ENCODE measurements around the gene EIF2S2. TPM values are rescaled to one million over a fixed set of nuclear protein-coding genes. Genes with fewer than 3 reads are reported as not detected.

The EIF2S2 gene
- total and polyA plus RNA-seq, 12 donors, result 22.2 to 67.7 (median 41.1) TPM

DNA sequence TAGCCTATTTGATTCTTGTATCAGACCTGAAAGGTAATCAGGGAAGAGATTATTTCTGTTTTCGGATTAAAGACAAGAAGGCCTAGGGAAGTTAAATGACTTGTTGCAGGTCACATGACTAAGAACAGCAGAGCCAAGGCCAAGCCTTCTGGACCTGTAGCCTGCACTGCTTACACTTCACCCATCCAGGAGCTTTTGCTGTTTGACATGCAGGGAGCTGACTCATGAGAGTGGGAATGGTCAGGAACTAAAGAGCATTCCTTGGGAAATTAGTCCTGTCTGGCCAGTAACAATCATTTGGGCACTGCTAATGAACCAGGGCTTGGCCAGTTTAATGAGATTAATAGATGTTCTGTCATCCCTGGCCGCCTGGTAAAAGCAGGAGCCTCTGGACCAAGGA is 46.8 kb downstream of the EIF2S2 start:
- H3K4me1 ChIP-seq, result peaks cover 14 to 70% (median 39%) of the 10 kb centered on the region in 9 donors
- ATAC-seq (no peak), DNase-seq (no peak)
- 79 to 87% methylated on average over 2 of the region's 2 CpGs for WGBS, 2 donors
- no peak for TF ChIP-seq CTCF (IDR thresholded peaks at IDR 0.05)
- peak overlapping the region in 2 of 10 donors; percentile 3 to 13 for H3K27ac ChIP-seq
- H3K9me3 ChIP-seq, result no peaks in the 10 kb centered on the region
- intact Hi-C loops (cut with DNase I), result loop anchor here in 9 of 10 donors (5.0 to 10.0 kb wide), 8 partner anchors 68 to 273 kb away; partner anchors contain the start of gene RALY (in 4 of the 9)
- H3K36me3 ChIP-seq, result peaks cover 0 to 25% (median 0%) of the 10 kb centered on the region in 9 donors
- no peak overlapping the region for H3K4me3 ChIP-seq
- no peaks in the 10 kb centered on the region for H3K27me3 ChIP-seq

GRCh38 chr20:34064286-34064685 is 47.8 kb downstream of the EIF2S2 start:
- Histone ChIP-seq H3K27ac (no peak overlapping the region), H3K4me3 (no peak overlapping the region), H3K9me3 (no peaks in the 10 kb centered on the region), H3K4me1 (peaks cover 10 to 69% (median 29%) of the 10 kb centered on the region in 9 donors), H3K27me3 (no peaks in the 10 kb centered on the region), H3K36me3 (peaks cover 0 to 35% (median 0%) of the 10 kb centered on the region in 9 donors)
- 97 to 98% methylated on average over 3 of the region's 3 CpGs for WGBS, 2 donors
- DNase-seq, result no peak
- ATAC-seq, result no peak
- TF ChIP-seq CTCF (IDR thresholded peaks at IDR 0.05), result no peak
- intact Hi-C loops (cut with DNase I), result loop anchor here in 3 of 10 donors (5.0 to 10.0 kb wide), 3 partner anchors 69 to 269 kb away; partner anchors contain the start of gene RALY (in 2 of the 3)

DNA sequence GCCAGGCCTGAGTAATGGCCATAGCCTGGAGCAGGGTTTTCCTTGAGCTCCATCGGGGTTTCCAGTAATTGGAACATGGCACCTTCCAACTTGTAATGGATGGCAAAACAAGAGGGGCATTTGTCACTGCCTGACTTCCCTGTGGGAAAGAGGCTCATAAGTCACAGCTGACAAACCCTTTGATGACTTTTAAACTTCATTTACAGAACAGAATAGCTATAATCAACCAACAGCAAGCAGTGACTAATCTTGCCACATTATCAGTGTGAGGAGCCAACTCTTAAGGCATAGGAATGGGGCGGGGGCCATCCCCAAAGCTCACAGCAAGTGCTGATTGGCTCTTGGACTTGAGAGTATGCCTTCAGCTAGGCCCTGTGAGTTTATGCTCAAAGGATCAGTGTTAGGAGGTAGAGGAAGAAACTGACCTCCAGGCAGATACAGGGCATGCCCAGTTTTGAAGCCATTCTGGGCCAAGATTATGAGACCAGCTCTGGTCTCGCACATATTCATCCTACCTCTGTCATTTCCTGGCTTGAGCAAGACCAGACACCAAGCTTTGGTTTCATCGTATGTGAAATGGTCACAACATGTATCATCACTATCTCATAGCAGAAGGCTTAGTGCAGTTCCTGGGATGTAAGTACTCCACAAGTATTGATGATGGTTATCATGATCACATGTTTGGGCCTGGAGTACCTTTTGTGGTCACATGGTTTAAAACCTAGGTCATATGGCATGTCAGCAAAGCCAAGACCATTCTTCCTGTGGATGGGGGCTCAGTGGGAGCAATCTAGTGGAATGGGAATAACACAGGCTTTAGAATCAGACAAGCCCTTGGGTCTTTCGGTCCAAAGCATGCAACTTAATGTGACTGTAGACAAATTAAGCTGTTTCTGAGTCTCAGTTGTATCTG is 49.2 kb downstream of the EIF2S2 start:
- no peak overlapping the region for H3K27ac ChIP-seq
- no peak for TF ChIP-seq CTCF (IDR thresholded peaks at IDR 0.05)
- no peaks in the 10 kb centered on the region for H3K27me3 ChIP-seq
- H3K36me3 ChIP-seq, result peaks cover 0 to 35% (median 0%) of the 10 kb centered on the region in 9 donors
- intact Hi-C loops (cut with DNase I), result loop anchor here in 3 of 10 donors (5.0 to 10.0 kb wide), 3 partner anchors 68 to 268 kb away; partner anchors contain the start of gene RALY (in 2 of the 3)
- H3K4me3 ChIP-seq, result no peak overlapping the region
- H3K4me1 ChIP-seq, result peaks cover 7 to 70% (median 21%) of the 10 kb centered on the region in 9 donors
- H3K9me3 ChIP-seq, result no peaks in the 10 kb centered on the region
- WGBS, 2 donors, result 90 to 94% methylated on average over 5 of the region's 5 CpGs
- DNase-seq (no peak), ATAC-seq (no peak)

DNA sequence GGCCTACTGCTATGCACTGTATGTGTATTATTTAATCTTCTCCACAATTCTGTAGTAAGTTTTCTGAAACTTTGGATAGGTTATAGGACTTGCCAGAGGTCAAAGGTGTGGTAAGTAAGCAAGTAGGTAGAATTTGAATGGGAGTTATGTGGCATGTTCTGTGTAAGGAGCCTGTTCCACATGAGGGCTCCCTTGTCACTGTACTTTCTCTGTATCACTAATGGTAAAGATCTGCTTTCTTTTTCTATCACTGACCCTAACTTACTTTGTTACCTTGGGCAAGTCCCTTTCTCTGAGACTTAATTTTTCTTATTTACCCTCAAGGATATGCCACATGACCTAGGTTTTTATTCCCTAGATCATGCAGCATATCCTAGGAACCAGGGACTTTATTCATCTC is 50.3 kb downstream of the EIF2S2 start:
- no peak overlapping the region for H3K27ac ChIP-seq
- intact Hi-C loops (cut with DNase I), result loop anchor here in 3 of 10 donors (5.0 to 10.0 kb wide), 3 partner anchors 67 to 267 kb away; partner anchors contain the start of gene RALY (in 2 of the 3)
- H3K4me3 ChIP-seq, result no peak overlapping the region
- no peak for TF ChIP-seq CTCF (IDR thresholded peaks at IDR 0.05)
- no peak for DNase-seq
- no peaks in the 10 kb centered on the region for H3K9me3 ChIP-seq
- peaks cover 0 to 35% (median 0%) of the 10 kb centered on the region in 9 donors for H3K36me3 ChIP-seq
- no peak for ATAC-seq
- H3K27me3 ChIP-seq, result no peaks in the 10 kb centered on the region
- peaks cover 7 to 68% (median 21%) of the 10 kb centered on the region in 9 donors for H3K4me1 ChIP-seq
